Measurements from ENCODE around the gene RIMKLA.
A peak's percentile ranks its signal among the peaks of the same experiment; 100 is the strongest.

RIMKLA gene

GRCh38 chr1:42432714-42433113, 52.1 kb downstream of the RIMKLA start:
- Histone ChIP-seq H3K9ac (ENCODE audit: low read depth, low read length) (no peak overlapping the region), H3K4me3 (ENCODE audit: low read length) (no peak overlapping the region), H3K9me3 (ENCODE audit: insufficient read depth, low read depth, low read length) (no peaks in the 10 kb centered on the region), H3K4me1 (ENCODE audit: insufficient read depth, low read length) (no peaks in the 10 kb centered on the region), H3K36me3 (ENCODE audit: insufficient read depth, low read depth, low read length) (no peaks in the 10 kb centered on the region), H3K27me3 (ENCODE audit: insufficient read depth, low read length) (no peaks in the 10 kb centered on the region), H3K27ac (ENCODE audit: low read length) (no peak overlapping the region)

- no peaks in the 10 kb centered on the region for H3K27me3 ChIP-seq (ENCODE audit: insufficient read depth, low read length)
- H3K4me1 ChIP-seq (ENCODE audit: insufficient read depth, low read length) = no peaks in the 10 kb centered on the region
- no peak overlapping the region for H3K4me3 ChIP-seq (ENCODE audit: low read length)
- H3K9ac ChIP-seq (ENCODE audit: low read depth, low read length) = no peak overlapping the region
- no peaks in the 10 kb centered on the region for H3K9me3 ChIP-seq (ENCODE audit: insufficient read depth, low read depth, low read length)
- H3K36me3 ChIP-seq (ENCODE audit: insufficient read depth, low read depth, low read length) = no peaks in the 10 kb centered on the region
- no peak overlapping the region for H3K27ac ChIP-seq (ENCODE audit: low read length)
These were observed 52.8 kb downstream of the RIMKLA start for GRCh38 chr1:42433369-42433768.

- Histone ChIP-seq H3K9ac (ENCODE audit: low read depth, low read length) (no peak overlapping the region), H3K27ac (ENCODE audit: low read length) (no peak overlapping the region), H3K4me3 (ENCODE audit: low read length) (no peak overlapping the region), H3K27me3 (ENCODE audit: insufficient read depth, low read length) (no peaks in the 10 kb centered on the region), H3K36me3 (ENCODE audit: insufficient read depth, low read depth, low read length) (no peaks in the 10 kb centered on the region), H3K9me3 (ENCODE audit: insufficient read depth, low read depth, low read length) (no peaks in the 10 kb centered on the region), H3K4me1 (ENCODE audit: insufficient read depth, low read length) (no peaks in the 10 kb centered on the region)
These were observed 53.7 kb downstream of the RIMKLA start for GRCh38 chr1:42434340-42434739.

GRCh38 chr1:42439940-42440339, 59.3 kb downstream of the RIMKLA start:
- no peak overlapping the region for H3K4me3 ChIP-seq (ENCODE audit: low read length)
- no peak overlapping the region for H3K9ac ChIP-seq (ENCODE audit: low read depth, low read length)
- H3K27me3 ChIP-seq (ENCODE audit: insufficient read depth, low read length) = no peaks in the 10 kb centered on the region
- no peaks in the 10 kb centered on the region for H3K36me3 ChIP-seq (ENCODE audit: insufficient read depth, low read depth, low read length)
- H3K4me1 ChIP-seq (ENCODE audit: insufficient read depth, low read length) = no peaks in the 10 kb centered on the region
- H3K27ac ChIP-seq (ENCODE audit: low read length) = no peak overlapping the region
- H3K9me3 ChIP-seq (ENCODE audit: insufficient read depth, low read depth, low read length) = no peaks in the 10 kb centered on the region

- H3K9ac ChIP-seq (ENCODE audit: low read depth, low read length) = no peak overlapping the region
- no peaks in the 10 kb centered on the region for H3K27me3 ChIP-seq (ENCODE audit: insufficient read depth, low read length)
- H3K4me3 ChIP-seq (ENCODE audit: low read length) = no peak overlapping the region
- no peak overlapping the region for H3K27ac ChIP-seq (ENCODE audit: low read length)
- H3K9me3 ChIP-seq (ENCODE audit: insufficient read depth, low read depth, low read length) = no peaks in the 10 kb centered on the region
- H3K4me1 ChIP-seq (ENCODE audit: insufficient read depth, low read length) = no peaks in the 10 kb centered on the region
- no peaks in the 10 kb centered on the region for H3K36me3 ChIP-seq (ENCODE audit: insufficient read depth, low read depth, low read length)
These were observed 62.1 kb downstream of the RIMKLA start for GRCh38 chr1:42442662-42443061.

GRCh38 chr1:42449256-42449655, 68.7 kb downstream of the RIMKLA start:
- Histone ChIP-seq H3K4me3 (ENCODE audit: low read length) (no peak overlapping the region), H3K9ac (ENCODE audit: low read depth, low read length) (no peak overlapping the region), H3K9me3 (ENCODE audit: insufficient read depth, low read depth, low read length) (no peaks in the 10 kb centered on the region), H3K27ac (ENCODE audit: low read length) (no peak overlapping the region), H3K27me3 (ENCODE audit: insufficient read depth, low read length) (no peaks in the 10 kb centered on the region), H3K4me1 (ENCODE audit: insufficient read depth, low read length) (peaks cover 6% of the 10 kb centered on the region; the same call in 1 of the 2 replicates), H3K36me3 (ENCODE audit: insufficient read depth, low read depth, low read length) (no peaks in the 10 kb centered on the region)

- Histone ChIP-seq H3K4me1 (ENCODE audit: insufficient read depth, low read length) (peaks cover 6% of the 10 kb centered on the region; the same call in 1 of the 2 replicates), H3K27me3 (ENCODE audit: insufficient read depth, low read length) (no peaks in the 10 kb centered on the region), H3K9me3 (ENCODE audit: insufficient read depth, low read depth, low read length) (no peaks in the 10 kb centered on the region), H3K27ac (ENCODE audit: low read length) (no peak overlapping the region), H3K9ac (ENCODE audit: low read depth, low read length) (no peak overlapping the region), H3K36me3 (ENCODE audit: insufficient read depth, low read depth, low read length) (no peaks in the 10 kb centered on the region), H3K4me3 (ENCODE audit: low read length) (no peak overlapping the region)
These were observed 69.5 kb downstream of the RIMKLA start for GRCh38 chr1:42450061-42450460.

GRCh38 chr1:42453386-42453785, 72.8 kb downstream of the RIMKLA start:
- peaks cover 6% of the 10 kb centered on the region for H3K36me3 ChIP-seq (ENCODE audit: insufficient read depth, low read depth, low read length)
- H3K27ac ChIP-seq (ENCODE audit: low read length) = no peak overlapping the region
- no peaks in the 10 kb centered on the region for H3K9me3 ChIP-seq (ENCODE audit: insufficient read depth, low read depth, low read length)
- H3K9ac ChIP-seq (ENCODE audit: low read depth, low read length) = no peak overlapping the region
- H3K27me3 ChIP-seq (ENCODE audit: insufficient read depth, low read length) = no peaks in the 10 kb centered on the region
- no peak overlapping the region for H3K4me3 ChIP-seq (ENCODE audit: low read length)
- peaks cover 6% of the 10 kb centered on the region; the same call in 1 of the 2 replicates for H3K4me1 ChIP-seq (ENCODE audit: insufficient read depth, low read length)

- no peaks in the 10 kb centered on the region for H3K27me3 ChIP-seq (ENCODE audit: insufficient read depth, low read length)
- H3K9me3 ChIP-seq (ENCODE audit: insufficient read depth, low read depth, low read length) = no peaks in the 10 kb centered on the region
- H3K36me3 ChIP-seq (ENCODE audit: insufficient read depth, low read depth, low read length) = peaks cover 17% of the 10 kb centered on the region
- no peak overlapping the region for H3K27ac ChIP-seq (ENCODE audit: low read length)
- H3K4me3 ChIP-seq (ENCODE audit: low read length) = no peak overlapping the region
- H3K4me1 ChIP-seq (ENCODE audit: insufficient read depth, low read length) = peaks cover 6% of the 10 kb centered on the region; the same call in 1 of the 2 replicates
- no peak overlapping the region for H3K9ac ChIP-seq (ENCODE audit: low read depth, low read length)
These were observed 73.8 kb downstream of the RIMKLA start for GRCh38 chr1:42454403-42454802.

GRCh38 chr1:42456010-42456753, 75.6 kb downstream of the RIMKLA start, which contains the start of the genes PPCS and ZMYND12:
PPCS (plus strand) TSS chr1:42456543; CDS start chr1:42456566, 23 bp downstream.
ZMYND12 (minus strand) TSS chr1:42456022; CDS start chr1:42455997, 25 bp downstream.
- H3K4me1 ChIP-seq (ENCODE audit: insufficient read depth, low read length) = peaks cover 6% of the 10 kb centered on the region; the same call in 1 of the 2 replicates
- peak within 1 kb of the TSS; percentile 52 for H3K27ac ChIP-seq (ENCODE audit: low read length)
- H3K9ac ChIP-seq (ENCODE audit: low read depth, low read length) = peak within 1 kb of the TSS; percentile 90
- H3K36me3 ChIP-seq (ENCODE audit: insufficient read depth, low read depth, low read length) = peaks cover 32% of the 10 kb centered on the region
- H3K9me3 ChIP-seq (ENCODE audit: insufficient read depth, low read depth, low read length) = no peaks in the 10 kb centered on the region
- peak within 1 kb of the TSS; percentile 93 for H3K4me3 ChIP-seq (ENCODE audit: low read length)
- H3K27me3 ChIP-seq (ENCODE audit: insufficient read depth, low read length) = no peaks in the 10 kb centered on the region

- Histone ChIP-seq H3K4me1 (ENCODE audit: insufficient read depth, low read length) (peaks cover 4% of the 10 kb centered on the region; the same call in 1 of the 2 replicates), H3K36me3 (ENCODE audit: insufficient read depth, low read depth, low read length) (peaks cover 32% of the 10 kb centered on the region), H3K9ac (ENCODE audit: low read depth, low read length) (peak overlapping the region; percentile 90), H3K4me3 (ENCODE audit: low read length) (peak overlapping the region; percentile 93), H3K9me3 (ENCODE audit: insufficient read depth, low read depth, low read length) (no peaks in the 10 kb centered on the region), H3K27me3 (ENCODE audit: insufficient read depth, low read length) (no peaks in the 10 kb centered on the region), H3K27ac (ENCODE audit: low read length) (peak overlapping the region; percentile 52)
These were observed 76.1 kb downstream of the RIMKLA start for GRCh38 chr1:42456754-42457089.

GRCh38 chr1:42461196-42461595, 80.6 kb downstream of the RIMKLA start:
- Histone ChIP-seq H3K4me3 (ENCODE audit: low read length) (no peak overlapping the region), H3K27ac (ENCODE audit: low read length) (no peak overlapping the region), H3K36me3 (ENCODE audit: insufficient read depth, low read depth, low read length) (peaks cover 32% of the 10 kb centered on the region), H3K4me1 (ENCODE audit: insufficient read depth, low read length) (peaks cover 4% of the 10 kb centered on the region; the same call in 1 of the 2 replicates), H3K27me3 (ENCODE audit: insufficient read depth, low read length) (peaks cover 12% of the 10 kb centered on the region; the same call in 1 of the 2 replicates), H3K9me3 (ENCODE audit: insufficient read depth, low read depth, low read length) (no peaks in the 10 kb centered on the region), H3K9ac (ENCODE audit: low read depth, low read length) (no peak overlapping the region)

Measured in iPS-20b (cell line).